ENCODE results near the gene COPS7A. TPM values are rescaled to one million over a fixed set of nuclear protein-coding genes. Genes with fewer than 3 reads are reported as not detected.
A peak's percentile ranks its signal among the peaks of the same experiment; 100 is the strongest.

The COPS7A gene
- total RNA-seq, 2 experiments from 2014 or later: 51.1 to 71.2 TPM

- Histone ChIP-seq H3K9me2 (ENCODE audit: insufficient read depth, low read length) (no peaks in the 10 kb centered on the region), H3K4me3 (ENCODE audit: low read depth, low read length, poor library complexity, severe bottlenecking) (no peak overlapping the region), H3K36me3 (ENCODE audit: insufficient read depth, low read length) (no peaks in the 10 kb centered on the region), H3K4me1 (ENCODE audit: insufficient read depth, low read length, poor library complexity, severe bottlenecking) (peaks cover 26% of the 10 kb centered on the region), H4K20me1 (ENCODE audit: insufficient read depth, low read length) (no peaks in the 10 kb centered on the region), H2AFZ (ENCODE audit: low read length) (peak overlapping the region; percentile 16; the same call in 1 of the 2 replicates), H3K4me2 (ENCODE audit: low read length) (peak overlapping the region; percentile 11), H3K9me3 (ENCODE audit: low read length) (no peaks in the 10 kb centered on the region), H3K79me2 (ENCODE audit: insufficient read depth, low read depth, low read length) (no peaks in the 10 kb centered on the region), H3K27ac (ENCODE audit: low read depth, low read length, poor library complexity, severe bottlenecking) (no peak overlapping the region)
- TF ChIP-seq CTCF (conservative IDR thresholded peaks at IDR 0.05; ENCODE audit: low read length) (no peak), EZH2phosphoT487 (IDR thresholded peaks at IDR 0.05; ENCODE audit: borderline replicate concordance, low read depth, low read length) (no peak)
- POLR2A ChIA-PET: no interaction called here
- intact Hi-C loops (cut with micrococcal nuclease; ENCODE audit: unreplicated experiment): no loop called here
- BruUV-seq (replicated peaks): no TSS peak
- no peak for DNase-seq (ENCODE audit: low spot score)
- CTCF ChIA-PET (ENCODE audit: unreplicated experiment): interaction anchor here (0.6 kb wide), 1 partner anchor 311 kb away, joined by 3 read pairs; no protein-coding TSS in a partner anchor
Measured at GRCh38 chr12:6772726-6773589, 49.1 kb downstream of the COPS7A start.

GRCh38 chr12:6773590-6774351 is 49.9 kb downstream of the COPS7A start:
- Histone ChIP-seq H3K9me2 (ENCODE audit: insufficient read depth, low read length) (no peaks in the 10 kb centered on the region), H3K4me1 (ENCODE audit: insufficient read depth, low read length, poor library complexity, severe bottlenecking) (peaks cover 34% of the 10 kb centered on the region), H4K20me1 (ENCODE audit: insufficient read depth, low read length) (no peaks in the 10 kb centered on the region), H3K9me3 (ENCODE audit: low read length) (no peaks in the 10 kb centered on the region), H2AFZ (ENCODE audit: low read length) (no peak overlapping the region), H3K4me2 (ENCODE audit: low read length) (no peak overlapping the region), H3K27ac (ENCODE audit: low read depth, low read length, poor library complexity, severe bottlenecking) (no peak overlapping the region), H3K79me2 (ENCODE audit: insufficient read depth, low read depth, low read length) (no peaks in the 10 kb centered on the region), H3K4me3 (ENCODE audit: low read depth, low read length, poor library complexity, severe bottlenecking) (no peak overlapping the region), H3K36me3 (ENCODE audit: insufficient read depth, low read length) (no peaks in the 10 kb centered on the region)
- no peak for DNase-seq (ENCODE audit: low spot score)
- intact Hi-C loops (cut with micrococcal nuclease; ENCODE audit: unreplicated experiment): no loop called here
- no TSS peak for BruUV-seq (replicated peaks)
- CTCF ChIA-PET (ENCODE audit: unreplicated experiment): interaction anchor here (0.6 kb wide), 1 partner anchor 21 kb away, joined by 3 read pairs; no protein-coding TSS in a partner anchor
- no peak for TF ChIP-seq CTCF (conservative IDR thresholded peaks at IDR 0.05; ENCODE audit: low read length)
- TF ChIP-seq EZH2phosphoT487 (IDR thresholded peaks at IDR 0.05; ENCODE audit: borderline replicate concordance, low read depth, low read length): no peak
- POLR2A ChIA-PET: interaction anchor here (0.5 kb wide), 1 partner anchor 1197 kb away, joined by 3 read pairs; no protein-coding TSS in a partner anchor
